ENCODE results near the gene VIT. TPM values are rescaled to one million over a fixed set of nuclear protein-coding genes. Genes with fewer than 3 reads are reported as not detected.

Gene VIT
- polyA plus RNA-seq, 1 experiment = not detected

- POLR2A ChIA-PET = no interaction called here
- TF ChIP-seq CTCF (IDR thresholded peaks at IDR 0.05; ENCODE audit: low read depth, low read length) = no peak
- Histone ChIP-seq H3K4me3 (ENCODE audit: low read depth, low read length) (no peak overlapping the region), H3K27ac (ENCODE audit: low read depth, low read length) (no peak overlapping the region), H3K27me3 (ENCODE audit: control insufficient read depth, insufficient read depth, low read length) (no peaks in the 10 kb centered on the region), H3K9me3 (ENCODE audit: control insufficient read depth, insufficient read depth, low read length) (no peaks in the 10 kb centered on the region)
- DNase-seq (ENCODE audit: low read depth, low spot score) = no peak
- CTCF ChIA-PET = interaction anchor here (2.0 kb wide), 1 partner anchor 9 kb away, joined by 7 read pairs; no protein-coding TSS in a partner anchor
These were observed 41.1 kb upstream of the VIT start for GRCh38 chr2:36655453-36655852.

- ChIA-PET POLR2A (no interaction called here), CTCF (no interaction called here)
These were observed 38.8 kb upstream of the VIT start for GRCh38 chr2:36657703-36658102.

GRCh38 chr2:36658277-36658748, 38.2 kb upstream of the VIT start:
- ChIA-PET POLR2A (no interaction called here), CTCF (interaction anchor here (0.8 kb wide), 1 partner anchor 151 kb away, joined by 3 read pairs; no protein-coding TSS in a partner anchor)
- Histone ChIP-seq H3K27ac (ENCODE audit: low read depth, low read length) (no peak overlapping the region), H3K9me3 (ENCODE audit: control insufficient read depth, insufficient read depth, low read length) (no peaks in the 10 kb centered on the region), H3K4me3 (ENCODE audit: low read depth, low read length) (no peak overlapping the region), H3K27me3 (ENCODE audit: control insufficient read depth, insufficient read depth, low read length) (no peaks in the 10 kb centered on the region)
- DNase-seq (ENCODE audit: low read depth, low spot score) = no peak
- no peak for TF ChIP-seq CTCF (IDR thresholded peaks at IDR 0.05; ENCODE audit: low read depth, low read length)

More at GRCh38 chr2:36657703-36658102, 38.8 kb upstream of the VIT start:
- Histone ChIP-seq H3K27ac (ENCODE audit: low read depth, low read length) (no peak overlapping the region), H3K27me3 (ENCODE audit: control insufficient read depth, insufficient read depth, low read length) (no peaks in the 10 kb centered on the region), H3K9me3 (ENCODE audit: control insufficient read depth, insufficient read depth, low read length) (no peaks in the 10 kb centered on the region), H3K4me3 (ENCODE audit: low read depth, low read length) (no peak overlapping the region)
- no peak for DNase-seq (ENCODE audit: low read depth, low spot score)
- no peak for TF ChIP-seq CTCF (IDR thresholded peaks at IDR 0.05; ENCODE audit: low read depth, low read length)

GRCh38 chr2:36659218-36659617, 37.3 kb upstream of the VIT start:
- Histone ChIP-seq H3K27me3 (ENCODE audit: control insufficient read depth, insufficient read depth, low read length) (no peaks in the 10 kb centered on the region), H3K27ac (ENCODE audit: low read depth, low read length) (no peak overlapping the region), H3K4me3 (ENCODE audit: low read depth, low read length) (no peak overlapping the region), H3K9me3 (ENCODE audit: control insufficient read depth, insufficient read depth, low read length) (no peaks in the 10 kb centered on the region)
- POLR2A ChIA-PET = no interaction called here
- DNase-seq (ENCODE audit: low read depth, low spot score) = no peak
- CTCF ChIA-PET = interaction anchor here (0.6 to 0.8 kb wide), 2 partner anchors 13 to 113 kb away, joined by 3 to 4 read pairs; no protein-coding TSS in a partner anchor
- TF ChIP-seq CTCF (IDR thresholded peaks at IDR 0.05; ENCODE audit: low read depth, low read length) = no peak

- H3K27me3 ChIP-seq (ENCODE audit: control insufficient read depth, insufficient read depth, low read length) = no peaks in the 10 kb centered on the region
- no peak for DNase-seq (ENCODE audit: low read depth, low spot score)
- POLR2A ChIA-PET = no interaction called here
- TF ChIP-seq CTCF (IDR thresholded peaks at IDR 0.05; ENCODE audit: low read depth, low read length) = no peak
- H3K9me3 ChIP-seq (ENCODE audit: control insufficient read depth, insufficient read depth, low read length) = no peaks in the 10 kb centered on the region
- CTCF ChIA-PET = interaction anchor here (0.6 kb wide), 2 partner anchors 67 to 114 kb away, joined by 3 read pairs; no protein-coding TSS in a partner anchor
- no peak overlapping the region for H3K27ac ChIP-seq (ENCODE audit: low read depth, low read length)
- H3K4me3 ChIP-seq (ENCODE audit: low read depth, low read length) = no peak overlapping the region
These were observed 36.6 kb upstream of the VIT start for GRCh38 chr2:36659872-36660312.

Measured in AG04450 (cell line).